Mesendoderm (in vitro differentiated cells): Measurements from ENCODE around the gene C15orf61.

ENCODE experiments used
- DNase-seq: peaks from one replicate; pipeline ENCODE4 v3.0.0; 2013
- H2AK5ac ChIP-seq: 2 replicates; pipeline ENCODE4 v1.6.1; 2013; ENCODE audit warnings: low read length, inconsistent platforms
- H2BK120ac ChIP-seq: 2 replicates; pipeline ENCODE4 v1.6.1; 2013; ENCODE audit warnings: low read depth, mild to moderate bottlenecking, low read length, moderate library complexity, mixed read lengths
- H2BK15ac ChIP-seq: replicated peaks from 2 replicates; pipeline ENCODE4 v1.6.1; 2013; ENCODE audit warnings: low read depth, mild to moderate bottlenecking, moderate library complexity
- H2BK5ac ChIP-seq: 2 replicates; pipeline ENCODE4 v1.6.1; 2013; ENCODE audit warnings: low read length, inconsistent platforms
- H3K18ac ChIP-seq: 2 replicates; pipeline ENCODE4 v1.6.1; 2013; ENCODE audit warnings: mild to moderate bottlenecking, low read length, mixed read lengths
- H3K23ac ChIP-seq: one replicate; pipeline ENCODE4 v1.6.1; 2013; ENCODE audit warnings: low read length
- H3K27ac ChIP-seq: 2 replicates; pipeline ENCODE4 v1.5.1; 2013; ENCODE audit warnings: low read depth, mild to moderate bottlenecking, inconsistent platforms, low read length, moderate library complexity
- H3K27me3 ChIP-seq: 2 replicates; pipeline ENCODE4 v1.6.1; 2013; ENCODE audit warnings: low read length, control low read depth, mild to moderate bottlenecking, inconsistent platforms; ENCODE audit not compliant: insufficient read depth, poor library complexity
- H3K36me3 ChIP-seq: 2 replicates; pipeline ENCODE4 v1.6.1; 2013; ENCODE audit warnings: low read length, inconsistent platforms; ENCODE audit not compliant: control insufficient read depth, insufficient read depth
- H3K4ac ChIP-seq: one replicate; pipeline ENCODE4 v1.6.1; 2013; ENCODE audit warnings: low read depth, mild to moderate bottlenecking, low read length, moderate library complexity
- H3K4me1 ChIP-seq: 2 replicates; pipeline ENCODE4 v1.6.1; 2013; ENCODE audit warnings: low read depth, low read length, inconsistent platforms; ENCODE audit not compliant: control insufficient read depth
- H3K4me2 ChIP-seq: 2 replicates; pipeline ENCODE4 v1.6.1; 2013; ENCODE audit warnings: low read length
- H3K4me3 ChIP-seq: 2 replicates; pipeline ENCODE4 v1.5.1; 2013; ENCODE audit warnings: mild to moderate bottlenecking, low read length
- H3K56ac ChIP-seq: one replicate; pipeline ENCODE4 v1.6.1; 2013; ENCODE audit warnings: low read length
- H3K79me1 ChIP-seq: 2 replicates; pipeline ENCODE4 v1.6.1; 2013; ENCODE audit warnings: low read length, inconsistent platforms
- H3K79me2 ChIP-seq: 2 replicates; pipeline ENCODE4 v1.6.1; 2013; ENCODE audit warnings: mild to moderate bottlenecking, low read length; ENCODE audit not compliant: control insufficient read depth, insufficient read depth
- H3K9ac ChIP-seq: 2 replicates; pipeline ENCODE4 v1.6.1; 2013; ENCODE audit warnings: low read length, inconsistent platforms
- H4K5ac ChIP-seq: one replicate; pipeline ENCODE4 v1.6.1; 2013; ENCODE audit warnings: low read length
- H4K8ac ChIP-seq: one replicate; pipeline ENCODE4 v1.6.1; 2013; ENCODE audit warnings: low read depth, mild to moderate bottlenecking, control low read depth, low read length, moderate library complexity
- WGBS: extraction: QIAGEN DNeasy Blood & Tissue Kit; methylation state at CpG from one replicate; pipeline ENCODE4 v1.1.7; 2013; ENCODE audit warnings: low lambda C conversion rate, missing lambda C conversion rate; ENCODE audit not compliant: insufficient coverage; ENCODE audit errors: extremely low coverage; 5-methylcytosine and 5-hydroxymethylcytosine counted together

Gene C15orf61

GRCh38 chr15:67564021-67564967 is 43.4 kb downstream of the C15orf61 start:
- Histone ChIP-seq H2AK5ac (no peak overlapping the region), H2BK15ac (no peak overlapping the region), H3K23ac (no peak overlapping the region), H3K27me3 (no peaks in the 10 kb centered on the region), H4K8ac (no peak overlapping the region), H3K27ac (no peak overlapping the region), H3K4me3 (no peak overlapping the region), H3K9ac (no peak overlapping the region), H2BK5ac (no peak overlapping the region), H3K4me1 (no peaks in the 10 kb centered on the region), H3K36me3 (no peaks in the 10 kb centered on the region), H3K56ac (no peak overlapping the region), H2BK120ac (no peak overlapping the region), H3K4ac (no peak overlapping the region), H3K18ac (no peak overlapping the region), H3K79me1 (no peaks in the 10 kb centered on the region), H4K5ac (no peak overlapping the region), H3K79me2 (no peaks in the 10 kb centered on the region), H3K4me2 (no peak overlapping the region)
- DNase-seq: no peak
- no CpG with 5 or more reads among the region's 2 CpGs for WGBS

- WGBS: no CpG with 5 or more reads among the region's 3 CpGs
- no peak overlapping the region for H3K4ac ChIP-seq
- no peak overlapping the region for H2AK5ac ChIP-seq
- H4K5ac ChIP-seq: no peak overlapping the region
- no peak for DNase-seq
- H3K79me1 ChIP-seq: no peaks in the 10 kb centered on the region
- no peaks in the 10 kb centered on the region for H3K36me3 ChIP-seq
- no peak overlapping the region for H3K18ac ChIP-seq
- no peak overlapping the region for H3K9ac ChIP-seq
- no peak overlapping the region for H3K56ac ChIP-seq
- no peak overlapping the region for H3K4me2 ChIP-seq
- no peak overlapping the region for H3K4me3 ChIP-seq
- no peaks in the 10 kb centered on the region for H3K4me1 ChIP-seq
- no peak overlapping the region for H2BK15ac ChIP-seq
- H4K8ac ChIP-seq: no peak overlapping the region
- H2BK5ac ChIP-seq: no peak overlapping the region
- no peaks in the 10 kb centered on the region for H3K79me2 ChIP-seq
- H3K27ac ChIP-seq: no peak overlapping the region
- no peak overlapping the region for H2BK120ac ChIP-seq
- no peak overlapping the region for H3K23ac ChIP-seq
- H3K27me3 ChIP-seq: no peaks in the 10 kb centered on the region
Measured at GRCh38 chr15:67564968-67565345, 44.0 kb downstream of the C15orf61 start.

GRCh38 chr15:67569668-67570067 is 48.7 kb downstream of the C15orf61 start:
- Histone ChIP-seq H3K27ac (no peak overlapping the region), H3K4me2 (no peak overlapping the region), H2AK5ac (no peak overlapping the region), H3K79me2 (no peaks in the 10 kb centered on the region), H3K56ac (no peak overlapping the region), H3K27me3 (no peaks in the 10 kb centered on the region), H3K9ac (no peak overlapping the region), H2BK15ac (no peak overlapping the region), H4K5ac (no peak overlapping the region), H3K18ac (no peak overlapping the region), H4K8ac (no peak overlapping the region), H2BK5ac (no peak overlapping the region), H2BK120ac (no peak overlapping the region), H3K4me1 (no peaks in the 10 kb centered on the region), H3K79me1 (no peaks in the 10 kb centered on the region), H3K36me3 (no peaks in the 10 kb centered on the region), H3K23ac (no peak overlapping the region), H3K4me3 (no peak overlapping the region), H3K4ac (no peak overlapping the region)
- no peak for DNase-seq
- no CpG with 5 or more reads among the region's 3 CpGs for WGBS

- DNase-seq: no peak
- H3K36me3 ChIP-seq: no peaks in the 10 kb centered on the region
- no peak overlapping the region for H4K8ac ChIP-seq
- H2BK120ac ChIP-seq: no peak overlapping the region
- no peak overlapping the region for H2BK15ac ChIP-seq
- no peak overlapping the region for H3K18ac ChIP-seq
- no peak overlapping the region for H3K9ac ChIP-seq
- H3K79me1 ChIP-seq: no peaks in the 10 kb centered on the region
- H3K27ac ChIP-seq: no peak overlapping the region
- H3K23ac ChIP-seq: no peak overlapping the region
- no peak overlapping the region for H3K4me3 ChIP-seq
- H3K4me1 ChIP-seq: no peaks in the 10 kb centered on the region
- H3K4ac ChIP-seq: no peak overlapping the region
- H2BK5ac ChIP-seq: no peak overlapping the region
- no peak overlapping the region for H2AK5ac ChIP-seq
- no peaks in the 10 kb centered on the region for H3K27me3 ChIP-seq
- H4K5ac ChIP-seq: no peak overlapping the region
- no peak overlapping the region for H3K56ac ChIP-seq
- no peak overlapping the region for H3K4me2 ChIP-seq
- WGBS: no CpG with 5 or more reads among the region's 4 CpGs
- H3K79me2 ChIP-seq: no peaks in the 10 kb centered on the region
Measured at GRCh38 chr15:67570875-67571647, 50.1 kb downstream of the C15orf61 start.

- no peaks in the 10 kb centered on the region for H3K36me3 ChIP-seq
- H3K4ac ChIP-seq: no peak overlapping the region
- H3K4me2 ChIP-seq: no peak overlapping the region
- no peak overlapping the region for H2BK120ac ChIP-seq
- no peaks in the 10 kb centered on the region for H3K79me1 ChIP-seq
- no CpG with 5 or more reads among the region's 5 CpGs for WGBS
- no peak for DNase-seq
- H2BK5ac ChIP-seq: no peak overlapping the region
- no peaks in the 10 kb centered on the region for H3K27me3 ChIP-seq
- no peak overlapping the region for H3K9ac ChIP-seq
- no peak overlapping the region for H4K5ac ChIP-seq
- H3K23ac ChIP-seq: no peak overlapping the region
- no peak overlapping the region for H4K8ac ChIP-seq
- no peak overlapping the region for H3K4me3 ChIP-seq
- H3K18ac ChIP-seq: no peak overlapping the region
- H2AK5ac ChIP-seq: no peak overlapping the region
- no peaks in the 10 kb centered on the region for H3K79me2 ChIP-seq
- H3K27ac ChIP-seq: no peak overlapping the region
- no peak overlapping the region for H2BK15ac ChIP-seq
- no peaks in the 10 kb centered on the region for H3K4me1 ChIP-seq
- no peak overlapping the region for H3K56ac ChIP-seq
Measured at GRCh38 chr15:67571648-67572415, 50.9 kb downstream of the C15orf61 start.
